A549 (cell line): ENCODE results near the gene CALHM1. TPM values are rescaled to one million over a fixed set of nuclear protein-coding genes. Genes with fewer than 3 reads are reported as not detected.

Experiments
- ATAC-seq, 2 experiments: fragments of 200-7000 bp in 1 of 2; fragments of >200 bp in 1 of 2; cut with Nextera tagmentation in 1 of 2; cut with Tn5 transposase in 1 of 2; 3 replicates each; pipeline versions ENCODE4 v1.8.0 to v1.9.1; 2018 to 2020; ENCODE audit warnings: mild to moderate bottlenecking in 1 of 2, moderate library complexity in 1 of 2
- CTCF ChIA-PET: fragments of 300-600 bp; sonication (Branson Sonifier 250); formaldehyde crosslinking; extraction: SDS; loops from one replicate; lab custom pipeline; 2021; ENCODE audit warnings: antibody characterized with exemption, inconsistent platforms; lab: Yijun Ruan, JAX
- POLR2A ChIA-PET: fragments of 350-600 bp; formaldehyde crosslinking; extraction: SDS; loops from one replicate; lab custom pipeline; 2021; ENCODE audit warnings: antibody characterized with exemption, inconsistent platforms; lab: Yijun Ruan, JAX
- DNase-seq, 2 experiments: peaks; one replicate each; pipeline versions ENCODE4 v3.0.0 to v3.0.0-alpha.2; 2011 to 2016; ENCODE audit warnings: low read depth in 1 of 2, low spot score in 1 of 2
- FAIRE-seq: peaks from 2 replicates; lab custom pipeline; 2011; peaks lifted over from hg19 to GRCh38; lab: Jason Lieb, UNC
- H3K27ac ChIP-seq, 2 experiments: fragments of >200 bp; sonication (Bioruptor Twin); formaldehyde crosslinking; 3 replicates each; pipeline ENCODE4 v1.5.1; 2016 to 2017
- H3K4me1 ChIP-seq: fragments of >200 bp; sonication (Bioruptor Twin); formaldehyde crosslinking; 3 replicates; pipeline ENCODE4 v1.6.1; 2016
- H3K4me2 ChIP-seq: fragments of >200 bp; sonication (Bioruptor Twin); formaldehyde crosslinking; 3 replicates; pipeline ENCODE4 v1.6.1; 2016
- H3K4me3 ChIP-seq: fragments of >200 bp; sonication (Bioruptor Twin); formaldehyde crosslinking; 3 replicates; pipeline ENCODE4 v1.5.1; 2016
- H3K9me3 ChIP-seq: fragments of >200 bp; sonication (Bioruptor Twin); formaldehyde crosslinking; 3 replicates; pipeline ENCODE4 v1.6.1; 2016
- ATOH8 ChIP-seq: fragments of 250-450 bp; sonication (Bioruptor Pico); IDR thresholded peaks from 2 replicates; pipeline ENCODE4 v1.5.0; 2020; ENCODE audit warnings: low read depth, mild to moderate bottlenecking, moderate library complexity
- CBX2 ChIP-seq: fragments of 200-600 bp; sonication (generic); IDR thresholded peaks from 2 replicates; pipeline ENCODE4 v1.6.1; 2016; ENCODE audit warnings: low read depth, mild to moderate bottlenecking, borderline replicate concordance
- CEBPB ChIP-seq, 2 experiments: fragments of >200 bp in 1 of 2; sonication (Bioruptor Twin) in 1 of 2; formaldehyde crosslinking in 1 of 2; IDR thresholded peaks; 2 replicates each; pipeline ENCODE4 v1.6.1; 2012 to 2016
- CHD4 ChIP-seq: fragments of 200-600 bp; sonication (generic); IDR thresholded peaks from 2 replicates; pipeline ENCODE4 v1.6.1; 2016; ENCODE audit warnings: antibody characterized with exemption, mild to moderate bottlenecking, borderline replicate concordance
- E2F6 ChIP-seq: IDR thresholded peaks from 2 replicates; pipeline ENCODE4 v1.6.1; 2012; ENCODE audit warnings: low read depth, borderline replicate concordance
- EHF ChIP-seq: fragments of 250-450 bp; sonication (Bioruptor Pico); IDR thresholded peaks from 2 replicates; pipeline ENCODE4 v1.5.0; 2020; ENCODE audit warnings: mild to moderate bottlenecking
- EHMT2 ChIP-seq: fragments of 200-600 bp; sonication (generic); IDR thresholded peaks from 2 replicates; pipeline ENCODE4 v1.6.1; 2016; ENCODE audit warnings: antibody characterized with exemption, low read depth, mild to moderate bottlenecking, moderate library complexity
- ELK1 ChIP-seq: fragments of 150-350 bp; IDR thresholded peaks from 2 replicates; pipeline ENCODE4 v1.6.1; 2014; ENCODE audit warnings: low read depth, mild to moderate bottlenecking, low read length
- FOXS1 ChIP-seq: fragments of 250-450 bp; sonication (Bioruptor Pico); IDR thresholded peaks from 2 replicates; pipeline ENCODE4 v1.5.0; 2020; ENCODE audit warnings: mild to moderate bottlenecking, moderate library complexity
- HEYL ChIP-seq: fragments of 250-450 bp; sonication (Bioruptor Pico); IDR thresholded peaks from 2 replicates; pipeline ENCODE4 v1.8.0; 2021; ENCODE audit warnings: mild to moderate bottlenecking, moderate library complexity
- HMGXB4 ChIP-seq: fragments of 250-450 bp; sonication (Bioruptor Pico); IDR thresholded peaks from 2 replicates; pipeline ENCODE4 v1.5.0; 2021; ENCODE audit warnings: mild to moderate bottlenecking, moderate library complexity, borderline replicate concordance
- KDM5A ChIP-seq: fragments of 200-600 bp; sonication (generic); IDR thresholded peaks from 2 replicates; pipeline ENCODE4 v1.6.1; 2016; ENCODE audit warnings: antibody characterized with exemption, mild to moderate bottlenecking
- MAFK ChIP-seq: fragments of 450-650 bp; IDR thresholded peaks from 2 replicates; pipeline ENCODE4 v1.6.1; 2014; ENCODE audit not compliant: partially characterized antibody
- MYC ChIP-seq: IDR thresholded peaks from 2 replicates; pipeline ENCODE4 v1.6.1; 2012; ENCODE audit warnings: mild to moderate bottlenecking, inconsistent platforms, low read length, improper control_type of control experiment, borderline replicate concordance
- NR3C1 ChIP-seq: fragments of >200 bp; sonication (Bioruptor Twin); formaldehyde crosslinking; IDR thresholded peaks from 3 replicates; pipeline ENCODE4 v1.6.1; 2017
- RAD21 ChIP-seq, 2 experiments: fragments of >200 bp in 1 of 2; sonication (Bioruptor Twin) in 1 of 2; formaldehyde crosslinking in 1 of 2; IDR thresholded peaks in 1 of 2; conservative IDR thresholded peaks in 1 of 2; 2 replicates in 1 of 2; 3 replicates in 1 of 2; pipeline ENCODE4 v1.6.1; 2012 to 2018; ENCODE audit warnings: inconsistent platforms in 1 of 2
- RARB ChIP-seq: fragments of 250-450 bp; sonication (Bioruptor Pico); IDR thresholded peaks from 2 replicates; pipeline ENCODE4 v1.8.0; 2021; ENCODE audit warnings: mild to moderate bottlenecking, moderate library complexity
- REST ChIP-seq: fragments of 200-600 bp; sonication (generic); IDR thresholded peaks from 2 replicates; pipeline ENCODE4 v1.6.1; 2016; ENCODE audit warnings: antibody characterized with exemption, mild to moderate bottlenecking, moderate library complexity
- SREBF2 ChIP-seq: fragments of 450-650 bp; IDR thresholded peaks from 2 replicates; pipeline ENCODE4 v1.6.1; 2014; ENCODE audit warnings: mild to moderate bottlenecking, moderate library complexity
- ZC3H11A ChIP-seq: fragments of 450-650 bp; IDR thresholded peaks from 2 replicates; pipeline ENCODE4 v1.6.1; 2014; ENCODE audit warnings: antibody characterized with exemption, mild to moderate bottlenecking
- WGBS: methylation state at CpG from one replicate; pipeline ENCODE4 v1.1.6; 2017; ENCODE audit errors: missing lambda C conversion rate; 5-methylcytosine and 5-hydroxymethylcytosine counted together
- polyA plus RNA-seq, 4 experiments: library from polyadenylated mRNA; depleted of rRNA in 3 of 4; stranded (reverse); fragments of >200 nt; fragmentation: RNase III in 1 of 4; extraction: RNeasy Plus Mini Kit Qiagen cat#74134 plus additional on column Dnase treatment in 1 of 4; gene quantifications; 2 replicates in 3 of 4; 3 replicates in 1 of 4; pipeline ENCODE4 v1.2.3, GENCODE V29; 2011 to 2017
- TF ChIP-seq, protein P1 (sequence below): fragments of 450-650 bp; IDR thresholded peaks from 2 replicates; pipeline ENCODE4 v1.6.1; 2014; ENCODE audit warnings: antibody characterized with exemption
- TF ChIP-seq, protein P2 (sequence below): fragments of >200 bp; sonication (Bioruptor Twin); formaldehyde crosslinking; IDR thresholded peaks from 3 replicates; pipeline ENCODE4 v1.6.1; 2016
- TF ChIP-seq, protein P3 (sequence below): fragments of >200 bp; sonication (Bioruptor Twin); formaldehyde crosslinking; IDR thresholded peaks from 2 replicates; pipeline ENCODE4 v1.6.1; 2016

Gene CALHM1
- polyA plus RNA-seq, 2 of the 4 experiments (the other 2 are of a cell fraction), result not detected

GRCh38 chr10:103427866-103428265 is 30.8 kb downstream of the CALHM1 start:
- TF ChIP-seq ELK1 (no peak), RAD21 (conservative IDR thresholded peaks at IDR 0.05 in 1 of 2, IDR thresholded peaks at IDR 0.05 in 1 of 2) (no peak), ATOH8 (no peak), E2F6 (no peak), MYC (no peak), FOXS1 (no peak), MAFK (no peak), NR3C1 (no peak)
- TF ChIP-seq, protein P1, sequence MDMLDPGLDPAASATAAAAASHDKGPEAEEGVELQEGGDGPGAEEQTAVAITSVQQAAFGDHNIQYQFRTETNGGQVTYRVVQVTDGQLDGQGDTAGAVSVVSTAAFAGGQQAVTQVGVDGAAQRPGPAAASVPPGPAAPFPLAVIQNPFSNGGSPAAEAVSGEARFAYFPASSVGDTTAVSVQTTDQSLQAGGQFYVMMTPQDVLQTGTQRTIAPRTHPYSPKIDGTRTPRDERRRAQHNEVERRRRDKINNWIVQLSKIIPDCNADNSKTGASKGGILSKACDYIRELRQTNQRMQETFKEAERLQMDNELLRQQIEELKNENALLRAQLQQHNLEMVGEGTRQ, result no peak
- TF ChIP-seq, protein P2, sequence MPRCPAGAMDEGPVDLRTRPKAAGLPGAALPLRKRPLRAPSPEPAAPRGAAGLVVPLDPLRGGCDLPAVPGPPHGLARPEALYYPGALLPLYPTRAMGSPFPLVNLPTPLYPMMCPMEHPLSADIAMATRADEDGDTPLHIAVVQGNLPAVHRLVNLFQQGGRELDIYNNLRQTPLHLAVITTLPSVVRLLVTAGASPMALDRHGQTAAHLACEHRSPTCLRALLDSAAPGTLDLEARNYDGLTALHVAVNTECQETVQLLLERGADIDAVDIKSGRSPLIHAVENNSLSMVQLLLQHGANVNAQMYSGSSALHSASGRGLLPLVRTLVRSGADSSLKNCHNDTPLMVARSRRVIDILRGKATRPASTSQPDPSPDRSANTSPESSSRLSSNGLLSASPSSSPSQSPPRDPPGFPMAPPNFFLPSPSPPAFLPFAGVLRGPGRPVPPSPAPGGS, result no peak
- ATAC-seq (no peak), FAIRE-seq (no peak), DNase-seq (no peak)
- peaks cover 7% of the 10 kb centered on the region; the same call in 2 of the 3 replicates for H3K4me1 ChIP-seq
- no peak overlapping the region for H3K4me3 ChIP-seq
- POLR2A ChIA-PET, result no interaction called here
- 93% methylated on average over 9 of the region's 9 CpGs for WGBS
- no peak overlapping the region for H3K27ac ChIP-seq
- no peak overlapping the region for H3K4me2 ChIP-seq
- no peaks in the 10 kb centered on the region for H3K9me3 ChIP-seq
- CTCF ChIA-PET, result interaction anchor here (0.7 to 4.5 kb wide), 4 partner anchors 12 to 166 kb away, joined by 3 to 37 read pairs (median 6); no protein-coding TSS in a partner anchor

DNA sequence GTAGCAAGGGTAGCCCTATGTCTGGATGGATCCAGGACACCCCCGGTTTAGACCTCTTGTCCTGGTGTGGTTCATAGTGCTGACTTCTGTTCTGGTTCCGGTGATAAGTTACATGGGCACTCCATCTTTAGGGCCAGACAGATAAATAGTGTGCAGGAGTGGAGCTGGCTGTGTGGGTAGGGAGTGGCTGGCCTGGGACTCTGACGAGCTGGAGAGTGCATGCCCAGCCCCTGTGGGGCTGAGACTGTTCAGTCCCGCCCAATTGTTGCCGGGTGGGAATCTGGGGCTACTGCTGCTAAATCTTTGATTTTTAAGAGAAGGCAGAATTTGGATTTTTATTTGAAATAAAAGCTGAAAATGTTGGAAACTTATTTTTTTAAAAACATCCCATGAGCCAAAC is 35.0 kb downstream of the CALHM1 start:
- WGBS, result 95% methylated on average over 5 of the region's 5 CpGs
- Histone ChIP-seq H3K4me2 (no peak overlapping the region), H3K9me3 (no peaks in the 10 kb centered on the region), H3K27ac (no peak overlapping the region), H3K4me3 (no peak overlapping the region), H3K4me1 (no peaks in the 10 kb centered on the region)
- no peak for DNase-seq
- ChIA-PET CTCF (interaction anchor here (0.7 to 4.5 kb wide), 5 partner anchors 8 to 169 kb away, joined by 3 to 37 read pairs (median 4); no protein-coding TSS in a partner anchor), POLR2A (no interaction called here)
- FAIRE-seq, result no peak
- ATAC-seq, result no peak
- TF ChIP-seq ZC3H11A (no peak), CBX2 (no peak), EHMT2 (no peak), EHF (CRISPR knock-in tag) (no peak), RARB (CRISPR knock-in tag) (no peak), HMGXB4 (no peak), SREBF2 (no peak), CHD4 (no peak), REST (no peak), ELK1 (no peak), CEBPB (IDR thresholded peaks at IDR 0.05) (no peak), HEYL (no peak), KDM5A (no peak)
- TF ChIP-seq, protein P1, result no peak
- TF ChIP-seq, protein P3, sequence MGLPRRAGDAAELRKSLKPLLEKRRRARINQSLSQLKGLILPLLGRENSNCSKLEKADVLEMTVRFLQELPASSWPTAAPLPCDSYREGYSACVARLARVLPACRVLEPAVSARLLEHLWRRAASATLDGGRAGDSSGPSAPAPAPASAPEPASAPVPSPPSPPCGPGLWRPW, result no peak
